LNCaP clone FGC (cell line): Measurements from ENCODE around the gene TRPM7.
"Not testable (repeated sequence)": the region's sequence is repeated elsewhere in the genome, so short reads cannot be mapped to it uniquely, and the experiment has no call there.

Experiments
- DNase-seq: peaks from one replicate; pipeline ENCODE4 v3.0.0-alpha.2; 2011; ENCODE audit warnings: low read depth
- H3K4me3 ChIP-seq: 2 replicates; pipeline ENCODE4 v1.5.1; 2011; ENCODE audit warnings: mild to moderate bottlenecking, low read depth, low read length, control low read depth
- CTCF ChIP-seq: IDR thresholded peaks from 2 replicates; pipeline ENCODE4 v1.5.1; 2012; ENCODE audit warnings: mild to moderate bottlenecking; ENCODE audit not compliant: control insufficient read depth, insufficient read depth; ENCODE audit errors: extremely low read depth

Gene TRPM7

GRCh38 chr15:50594311-50594710, 92.3 kb downstream of the TRPM7 start:
- no peak for TF ChIP-seq CTCF
- no peak for DNase-seq
- no peak overlapping the region for H3K4me3 ChIP-seq

GRCh38 chr15:50593761-50594160, 92.8 kb downstream of the TRPM7 start:
- no peak for DNase-seq
- no peak overlapping the region for H3K4me3 ChIP-seq
- TF ChIP-seq CTCF = no peak

GRCh38 chr15:50590288-50590687, 96.3 kb downstream of the TRPM7 start:
- peak; percentile 54 for DNase-seq
- no peak overlapping the region for H3K4me3 ChIP-seq
- TF ChIP-seq CTCF = no peak

- no peak for DNase-seq
- TF ChIP-seq CTCF = no peak
- no peak overlapping the region for H3K4me3 ChIP-seq
These were observed 109.1 kb downstream of the TRPM7 start for GRCh38 chr15:50577492-50577891.

- no peak overlapping the region for H3K4me3 ChIP-seq
- TF ChIP-seq CTCF = no peak
- DNase-seq = no peak
These were observed 110.4 kb downstream of the TRPM7 start for GRCh38 chr15:50576166-50576565.

GRCh38 chr15:50573842-50574241, 112.8 kb downstream of the TRPM7 start:
- DNase-seq, H3K4me3 ChIP-seq: not testable (repeated sequence)

- no peak for DNase-seq
- no peak for TF ChIP-seq CTCF
- H3K4me3 ChIP-seq = no peak overlapping the region
These were observed 122.8 kb downstream of the TRPM7 start for GRCh38 chr15:50563756-50564155.
